SHP77 treated with DMSO at 0.1 percent for 48 hours (cell line): ENCODE results near the gene NUDCD2.
"Not testable (repeated sequence)": the region's sequence is repeated elsewhere in the genome, so short reads cannot be mapped to it uniquely, and the experiment has no call there.

Experiments used
- DNase-seq: peaks from one replicate; lab custom pipeline; 2025; lab: John Stamatoyannopoulos, UW

NUDCD2 gene

DNA sequence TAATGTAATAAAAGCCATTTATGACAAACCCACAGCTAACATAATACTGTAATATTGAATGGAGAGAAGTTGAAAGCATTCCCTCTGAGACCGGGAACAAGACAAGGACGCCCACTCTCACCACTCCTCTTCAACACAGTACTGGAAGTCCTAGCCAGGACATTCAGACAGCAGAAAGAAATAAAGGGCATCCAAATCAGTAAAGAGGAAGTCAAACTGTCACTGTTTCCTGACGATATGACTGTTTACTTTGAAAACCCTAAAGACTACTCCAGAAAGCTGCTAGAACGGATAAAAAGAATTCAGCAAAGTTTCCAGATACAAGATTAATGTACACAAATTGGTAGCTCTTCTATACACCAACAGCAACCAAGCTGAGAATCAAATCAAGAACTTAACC lies 33.8 kb downstream of the NUDCD2 start:
- not testable (repeated sequence) for DNase-seq

DNA sequence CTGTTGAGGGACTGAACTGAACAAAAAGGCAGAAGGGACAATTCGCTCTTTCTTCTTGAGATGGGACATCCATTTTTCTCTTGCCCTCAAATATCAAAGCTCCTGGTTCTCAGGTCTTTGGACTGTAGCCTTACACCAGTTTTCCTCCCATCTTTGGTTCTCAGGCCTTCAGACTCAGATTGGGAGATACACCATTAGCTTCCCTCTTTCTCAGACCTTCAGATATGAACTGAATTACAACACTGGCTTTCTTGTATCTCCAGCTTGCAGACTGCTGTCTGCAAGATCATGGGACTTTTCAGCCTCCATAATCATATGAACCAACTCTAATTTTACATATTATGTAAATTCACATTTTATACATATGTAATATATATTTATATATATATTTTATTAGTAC lies 35.1 kb downstream of the NUDCD2 start:
- DNase-seq, result no peak

DNA sequence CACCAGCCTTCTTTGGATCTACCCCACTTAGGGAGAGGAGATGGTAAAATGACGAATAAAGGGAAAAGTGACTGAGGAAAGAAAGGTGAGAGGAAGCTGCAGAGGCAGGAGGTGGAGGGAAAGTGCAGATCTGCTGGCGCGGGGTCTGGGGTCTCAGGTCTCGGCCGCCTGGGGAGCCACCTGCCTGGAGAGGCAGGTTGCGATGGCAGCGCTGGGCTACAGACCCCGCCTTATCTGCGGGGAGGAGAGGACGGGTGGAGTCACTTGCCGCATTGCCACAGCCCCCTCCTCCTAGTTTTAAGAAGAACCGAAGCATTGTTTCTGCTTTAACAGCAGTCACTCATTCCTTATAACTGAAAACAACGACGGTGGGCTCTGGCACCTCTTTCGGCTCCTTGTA lies 44.2 kb downstream of the NUDCD2 start:
- not testable (repeated sequence) for DNase-seq

DNA sequence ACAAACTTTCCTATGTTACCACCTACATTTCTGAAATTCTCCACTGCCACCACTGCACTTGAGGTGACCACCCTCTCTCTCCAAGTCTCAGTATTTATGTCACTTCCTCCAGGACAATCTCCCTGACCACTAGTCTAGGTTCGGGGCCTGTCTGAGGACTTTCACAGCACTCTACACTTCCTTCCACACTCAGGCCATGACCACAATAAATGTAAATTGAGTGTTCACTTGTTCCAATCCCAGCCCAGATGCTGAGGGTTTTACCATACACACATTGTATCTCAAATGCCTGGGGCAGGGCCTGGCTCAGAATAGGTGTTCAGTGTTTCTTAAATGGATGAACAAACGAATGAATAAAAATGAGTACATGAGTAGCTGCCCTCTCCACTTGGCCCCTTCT lies 49.4 kb downstream of the NUDCD2 start:
- DNase-seq, result no peak

DNA sequence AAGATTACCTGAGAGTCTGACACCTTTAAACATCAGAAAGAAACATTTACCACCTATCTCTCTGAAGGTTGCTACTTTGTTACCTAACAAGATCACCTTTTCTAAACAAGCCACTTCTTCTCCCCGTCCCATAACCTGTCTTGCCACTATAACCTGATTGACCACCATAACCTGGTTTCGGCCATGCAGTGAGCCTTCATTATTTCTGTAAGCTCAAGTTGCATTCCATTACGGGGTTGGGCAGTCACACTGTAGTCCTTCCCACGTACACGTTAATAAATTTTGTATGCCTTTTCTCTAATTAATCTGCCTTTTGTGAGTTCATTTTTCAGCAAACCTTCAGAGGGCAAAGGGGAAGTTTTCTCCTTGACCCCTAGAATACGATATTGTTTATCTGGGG lies 50.5 kb downstream of the NUDCD2 start:
- DNase-seq, result no peak

DNA sequence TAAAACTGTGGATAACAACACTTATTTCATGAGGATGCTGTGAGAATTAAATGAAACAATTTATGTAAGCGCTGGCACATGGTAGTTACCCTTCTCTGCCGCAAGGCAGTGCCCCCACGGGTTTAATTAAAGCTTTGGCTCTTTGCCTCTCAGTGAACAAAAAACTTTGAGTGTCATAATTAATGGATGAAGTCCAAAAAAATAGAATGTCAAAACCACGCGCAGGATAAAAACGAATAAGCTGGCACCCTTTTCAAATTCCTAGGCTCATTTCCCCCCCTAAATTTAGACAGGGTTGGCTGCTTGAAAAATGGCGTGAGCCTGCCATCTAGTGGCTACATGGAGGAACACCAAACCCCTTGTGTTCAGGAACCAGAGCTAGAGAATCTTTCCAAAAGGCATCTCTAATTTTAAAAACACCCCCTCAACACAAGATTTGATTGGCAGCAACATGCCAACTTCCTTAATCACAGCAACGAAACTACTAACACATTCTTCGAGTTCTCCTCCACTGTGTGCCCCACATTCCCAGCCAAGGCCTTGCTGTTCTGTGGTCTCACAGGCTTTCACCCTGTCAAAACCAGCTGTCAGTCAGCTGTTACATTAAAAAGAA lies 51.5 kb downstream of the NUDCD2 start:
- no peak for DNase-seq

DNA sequence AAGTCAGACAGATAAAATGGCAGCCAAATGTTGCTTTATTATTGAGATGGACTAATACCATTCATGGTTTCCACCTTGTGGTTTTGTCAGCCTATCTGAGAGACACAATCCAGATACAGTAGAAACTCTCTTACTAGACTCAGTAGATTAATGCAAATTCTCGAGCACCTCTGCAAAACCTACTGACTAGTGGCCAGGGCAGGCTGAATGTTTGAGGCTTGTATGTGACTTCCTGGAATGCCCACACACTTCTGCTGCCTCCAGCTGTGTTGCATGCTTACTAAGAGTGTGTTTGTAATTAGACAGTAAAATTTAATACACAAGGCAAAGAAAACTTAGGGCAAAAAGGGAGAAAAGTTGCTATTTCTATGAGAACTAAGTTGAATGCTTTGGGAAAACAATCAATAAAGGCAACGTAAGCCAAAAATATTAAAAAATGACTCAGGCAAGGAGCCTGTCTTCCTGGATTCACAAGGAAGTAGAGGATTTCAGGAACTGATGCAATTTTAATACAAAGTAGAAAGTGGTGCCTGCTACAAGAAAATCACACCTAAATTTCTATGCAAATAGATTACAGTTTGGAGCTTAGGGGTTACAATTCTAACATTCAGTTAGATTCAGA lies 52.8 kb downstream of the NUDCD2 start:
- no peak for DNase-seq

DNA sequence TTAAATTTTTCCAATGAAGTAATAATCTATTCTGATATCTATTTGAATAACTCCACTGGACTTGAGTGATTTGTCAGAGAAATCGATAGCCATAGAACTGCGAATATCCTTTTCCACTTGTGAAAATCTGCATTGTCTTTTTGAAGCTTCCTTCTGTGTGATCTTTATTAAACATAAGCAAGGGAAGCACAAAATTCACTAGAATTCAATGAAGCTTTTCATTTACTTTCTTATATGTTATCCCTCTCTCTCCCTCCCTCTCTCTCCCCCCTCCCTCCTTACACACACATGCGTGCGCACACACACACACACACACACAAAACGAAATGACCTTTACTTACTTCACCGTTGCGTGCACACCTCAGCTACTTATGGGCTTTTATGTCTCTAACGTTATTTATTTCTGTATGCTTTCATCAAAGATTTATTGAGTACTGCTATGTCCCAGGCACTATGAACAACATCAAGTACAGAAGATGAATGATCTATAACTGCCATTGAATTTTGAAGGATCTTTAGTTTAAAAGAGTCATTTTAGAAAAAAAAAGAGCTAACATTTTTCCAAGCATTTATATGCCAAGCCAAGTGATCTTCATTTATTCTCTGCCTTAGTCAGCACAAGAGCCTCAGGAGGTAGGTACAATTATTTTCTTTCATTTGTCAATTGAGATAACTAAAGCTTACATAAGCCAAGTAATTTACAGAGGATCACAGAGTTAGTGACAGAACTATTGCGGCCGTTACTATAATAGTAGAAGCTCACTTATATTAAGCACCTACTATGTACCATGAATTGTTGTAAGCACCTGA lies 55.3 kb downstream of the NUDCD2 start:
- no peak for DNase-seq

DNA sequence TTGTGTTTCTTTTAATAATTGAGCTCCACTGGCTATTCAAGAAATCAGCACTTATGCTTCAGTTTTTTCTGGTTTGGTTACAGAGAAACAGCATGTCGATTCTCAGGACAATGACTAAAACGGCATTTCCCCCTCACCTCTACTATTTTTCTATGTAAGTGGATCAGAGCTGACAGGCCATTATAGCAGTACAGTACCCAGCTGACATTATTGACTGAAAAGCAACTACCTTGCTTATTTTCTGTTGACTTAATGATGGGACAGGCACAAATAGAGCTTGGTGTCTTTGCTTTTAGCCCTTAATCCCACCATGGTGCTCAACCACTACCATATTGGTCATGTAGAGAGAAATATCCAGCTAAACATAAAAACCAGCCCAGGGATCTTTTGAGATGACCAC lies 57.9 kb downstream of the NUDCD2 start:
- no peak for DNase-seq

DNA sequence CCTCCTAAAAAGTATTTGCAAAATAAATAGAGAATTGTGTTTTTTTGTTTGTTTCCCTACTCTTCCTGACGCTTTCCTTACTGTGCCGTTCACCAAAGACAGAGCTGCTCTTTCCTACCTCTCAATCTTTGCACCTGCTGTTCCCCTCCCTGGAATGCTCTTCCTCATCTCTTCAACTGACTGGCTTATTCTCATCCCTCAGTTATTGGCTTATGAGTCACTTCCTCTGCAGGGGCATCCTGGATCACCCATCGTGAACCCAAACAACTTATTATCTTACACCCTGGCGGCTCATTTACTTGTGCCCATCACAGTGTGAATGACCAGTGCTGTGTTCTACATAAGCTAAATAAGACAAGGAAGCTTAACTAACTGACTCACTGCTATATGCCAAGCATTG lies 58.6 kb downstream of the NUDCD2 start:
- DNase-seq, result no peak

DNA sequence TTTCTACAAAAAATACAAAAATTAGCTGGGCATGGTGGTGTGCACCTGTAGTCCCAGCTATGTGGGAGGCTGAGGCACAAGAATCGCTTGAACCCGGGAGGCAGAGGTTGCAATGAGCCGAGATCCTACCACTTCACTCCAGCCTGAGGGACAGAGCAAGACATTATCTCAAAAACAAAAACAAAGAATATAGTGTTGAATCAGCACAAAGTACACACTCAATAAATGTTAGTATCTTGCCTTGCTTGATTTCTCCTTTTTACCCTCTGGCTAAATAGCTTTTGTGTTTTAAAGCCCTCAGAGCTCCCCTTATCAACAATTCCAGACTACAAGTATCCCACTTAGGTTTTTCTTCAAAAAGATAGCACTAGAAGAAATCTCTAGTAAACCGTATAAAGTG lies 60.0 kb downstream of the NUDCD2 start:
- DNase-seq, result no peak

DNA sequence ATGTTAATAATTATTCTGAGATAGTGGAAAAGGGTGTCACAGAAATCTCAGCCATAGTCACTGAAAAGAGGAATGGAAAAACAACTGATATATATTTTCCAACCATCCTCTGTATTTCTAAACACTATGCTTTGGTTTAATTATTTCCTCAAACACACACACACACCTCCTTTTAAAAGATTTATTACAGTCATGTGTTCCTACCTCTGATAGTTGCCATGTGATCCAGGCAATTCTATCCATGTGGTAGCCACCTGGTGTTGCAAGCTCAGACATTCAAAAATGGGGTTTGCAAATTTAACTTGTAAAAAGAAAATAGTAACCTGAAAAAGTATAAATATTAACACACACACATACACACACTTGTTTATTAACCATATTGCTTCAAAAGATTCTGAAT lies 62.5 kb downstream of the NUDCD2 start:
- no peak for DNase-seq

DNA sequence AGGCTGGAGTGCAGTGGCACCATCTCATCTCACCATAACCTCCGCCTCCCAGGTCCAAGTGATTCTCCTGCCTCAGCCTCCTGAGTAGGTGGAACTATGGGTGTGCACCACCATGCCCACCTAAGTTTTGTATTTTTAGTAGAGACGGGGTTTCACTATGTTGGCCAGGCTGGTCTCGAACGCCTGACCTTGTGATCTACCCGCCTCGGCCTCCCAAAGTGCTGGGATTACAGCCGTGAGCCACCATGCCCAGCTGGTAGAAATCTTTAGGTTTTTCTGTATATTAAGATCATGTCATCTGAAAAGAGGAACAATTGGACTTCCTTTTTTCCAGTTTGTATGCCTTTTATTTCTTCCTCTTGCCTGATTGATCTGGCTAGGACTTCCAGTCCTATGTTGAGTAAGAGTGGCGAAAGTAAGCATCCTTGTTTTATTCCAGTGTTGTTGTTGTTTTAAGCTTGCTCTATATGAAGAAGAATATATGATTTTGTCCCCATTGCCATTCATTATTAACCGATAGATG lies 63.0 kb downstream of the NUDCD2 start:
- DNase-seq, result not testable (repeated sequence)
